Endothelial cell of umbilical vein (primary cell): Measurements from ENCODE around the gene SLC22A17.

Experiments used
- CTCF ChIP-seq, 2 donors: IDR thresholded peaks; 1 replicate in 1 of 2; 2 replicates in 1 of 2; pipeline ENCODE4 v1.5.1; 2011; ENCODE audit warnings: low read length in 2 of 2, mild to moderate bottlenecking in 2 of 2, moderate library complexity in 2 of 2, control low read depth in 1 of 2, inconsistent platforms in 1 of 2, low read depth in 1 of 2; ENCODE audit not compliant: insufficient read depth in 1 of 2; ENCODE audit errors: extremely low read depth in 1 of 2
- EZH2 ChIP-seq: IDR thresholded peaks from 2 replicates; pipeline ENCODE4 v1.6.1; 2012; ENCODE audit warnings: borderline replicate concordance, low read depth, mild to moderate bottlenecking, moderate library complexity, low read length, inconsistent platforms; ENCODE audit not compliant: severe bottlenecking
- GATA2 ChIP-seq: IDR thresholded peaks from 2 replicates; pipeline ENCODE4 v1.7.0; 2011; ENCODE audit warnings: low read depth, mild to moderate bottlenecking, moderate library complexity, mixed read lengths, low read length; ENCODE audit not compliant: insufficient read length, insufficient read depth
- JUN ChIP-seq: IDR thresholded peaks from 2 replicates; pipeline ENCODE4 v1.6.1; 2011; ENCODE audit warnings: borderline replicate concordance, low read depth; ENCODE audit not compliant: insufficient read length, insufficient read depth
- MAX ChIP-seq: IDR thresholded peaks from 2 replicates; pipeline ENCODE4 v1.6.1; 2011; ENCODE audit not compliant: insufficient read depth, insufficient read length
- POLR2A ChIP-seq: IDR thresholded peaks from 2 replicates; pipeline ENCODE4 v1.6.1; 2012; ENCODE audit warnings: low read depth, mild to moderate bottlenecking, control low read depth, low read length
- POLR2AphosphoS5 ChIP-seq: IDR thresholded peaks from 2 replicates; pipeline ENCODE4 v1.6.1; 2012; ENCODE audit warnings: low read depth, mild to moderate bottlenecking, control low read depth, low read length, moderate library complexity; ENCODE audit not compliant: insufficient read depth

GRCh38 chr14:23396781-23397407, 44.2 kb upstream of the SLC22A17 start:
- TF ChIP-seq CTCF (IDR thresholded peaks at IDR 0.05; ENCODE audit: extremely low read depth in 1 of 2, insufficient read depth in 1 of 2, low read depth in 1 of 2, low read length in 2 of 2) (no peak), POLR2A (no peak), GATA2 (no peak), EZH2 (no peak), POLR2AphosphoS5 (no peak), JUN (no peak), MAX (no peak)
